Endothelial cell of umbilical vein (primary cell): Measurements from ENCODE around the gene NLGN1. TPM values are rescaled to one million over a fixed set of nuclear protein-coding genes. Genes with fewer than 3 reads are reported as not detected.

Experiments used
- BruUV-seq: library from RNA; stranded (reverse); fragments of 400-500 nt; replicated peaks from 2 replicates; lab custom pipeline; 2021; lab: Mats Ljungman, UMichigan
- CTCF ChIA-PET: fragments of 300-600, 350-600 bp; sonication (Branson Sonifier 250); formaldehyde crosslinking; loops from one replicate; lab custom pipeline; 2021; ENCODE audit warnings: antibody characterized with exemption, inconsistent platforms; lab: Charles Lee
- POLR2A ChIA-PET: fragments of 300-600, 350-600 bp; sonication (Branson Sonifier 250); formaldehyde crosslinking; loops from one replicate; lab custom pipeline; 2021; ENCODE audit warnings: antibody characterized with exemption, inconsistent platforms; lab: Charles Lee
- DNase-seq: peaks from one replicate; pipeline ENCODE4 v3.0.0-alpha.2; 2011; ENCODE audit warnings: low read depth, low spot score
- FAIRE-seq: peaks from 2 replicates; lab custom pipeline; 2011; peaks lifted over from hg19 to GRCh38; lab: Jason Lieb, UNC
- H2AFZ ChIP-seq: 2 replicates; pipeline ENCODE4 v1.6.0; 2012; ENCODE audit warnings: low read depth, low read length, control low read depth, inconsistent platforms
- H3K27ac ChIP-seq: 2 replicates; pipeline ENCODE4 v1.5.1; 2011; ENCODE audit warnings: low read depth, mild to moderate bottlenecking, control low read depth, low read length, moderate library complexity; ENCODE audit not compliant: insufficient read depth
- H3K27me3 ChIP-seq, 2 experiments: 2 replicates each; pipeline versions ENCODE4 v1.6.0 to v1.6.1; 2011; ENCODE audit warnings: low read length in 2 of 2, mixed read lengths in 1 of 2; ENCODE audit not compliant: control insufficient read depth in 2 of 2, insufficient read depth in 2 of 2
- H3K36me3 ChIP-seq, 2 experiments: 2 replicates in 1 of 2; 3 replicates in 1 of 2; pipeline ENCODE4 v1.5.1; 2011; ENCODE audit warnings: low read length in 2 of 2, mild to moderate bottlenecking in 1 of 2, moderate library complexity in 1 of 2; ENCODE audit not compliant: control insufficient read depth in 2 of 2, insufficient read depth in 2 of 2; ENCODE audit errors: extremely low read depth in 1 of 2
- H3K4me1 ChIP-seq: 3 replicates; pipeline ENCODE4 v1.5.1; 2011; ENCODE audit warnings: mild to moderate bottlenecking, low read length; ENCODE audit not compliant: control insufficient read depth, insufficient read depth; ENCODE audit errors: extremely low read depth
- H3K4me2 ChIP-seq: 2 replicates; pipeline ENCODE4 v1.6.1; 2011; ENCODE audit warnings: low read length, control low read depth, mixed read lengths; ENCODE audit not compliant: insufficient read depth
- H3K4me3 ChIP-seq, 3 experiments: fragments of 200-600 bp in 1 of 3; sonication (generic), shearing (Covaris generic) in 1 of 3; replicated peaks in 1 of 3; 2 replicates each; pipeline ENCODE4 v1.5.1; 2011 to 2016; ENCODE audit warnings: control low read depth in 3 of 3, low read length in 3 of 3, mild to moderate bottlenecking in 2 of 3, inconsistent platforms in 1 of 3, low read depth in 1 of 3, moderate library complexity in 1 of 3; ENCODE audit not compliant: insufficient read depth in 1 of 3
- H3K79me2 ChIP-seq: 2 replicates; pipeline ENCODE4 v1.6.0; 2012; ENCODE audit warnings: low read length, inconsistent platforms; ENCODE audit not compliant: control insufficient read depth, insufficient read depth
- H3K9ac ChIP-seq: replicated peaks from 2 replicates; pipeline ENCODE3; 2011; ENCODE audit warnings: low read length, control low read depth; ENCODE audit not compliant: insufficient read depth; ENCODE audit errors: extremely low read depth
- H3K9me1 ChIP-seq: replicated peaks from 3 replicates; pipeline ENCODE4 v1.6.0; 2011; ENCODE audit warnings: mild to moderate bottlenecking, low read length; ENCODE audit not compliant: control insufficient read depth, insufficient read depth; ENCODE audit errors: extremely low read depth
- H3K9me3 ChIP-seq: replicated peaks from 2 replicates; pipeline ENCODE4 v1.5.1; 2012; ENCODE audit warnings: low read length, inconsistent platforms; ENCODE audit not compliant: control insufficient read depth, insufficient read depth
- H4K20me1 ChIP-seq: replicated peaks from 2 replicates; pipeline ENCODE3; 2011; ENCODE audit warnings: mild to moderate bottlenecking, low read length; ENCODE audit not compliant: control insufficient read depth, insufficient read depth; ENCODE audit errors: extremely low read depth
- CTCF ChIP-seq, 2 donors: IDR thresholded peaks; 1 replicate in 1 of 2; 2 replicates in 1 of 2; pipeline ENCODE4 v1.5.1; 2011; ENCODE audit warnings: low read length in 2 of 2, mild to moderate bottlenecking in 2 of 2, moderate library complexity in 2 of 2, control low read depth in 1 of 2, inconsistent platforms in 1 of 2, low read depth in 1 of 2; ENCODE audit not compliant: insufficient read depth in 1 of 2; ENCODE audit errors: extremely low read depth in 1 of 2
- EZH2 ChIP-seq: IDR thresholded peaks from 2 replicates; pipeline ENCODE4 v1.6.1; 2012; ENCODE audit warnings: borderline replicate concordance, low read depth, mild to moderate bottlenecking, moderate library complexity, low read length, inconsistent platforms; ENCODE audit not compliant: severe bottlenecking
- FOS ChIP-seq: IDR thresholded peaks from 2 replicates; pipeline ENCODE4 v1.6.1; 2011; ENCODE audit warnings: mild to moderate bottlenecking, low read length, moderate library complexity, borderline replicate concordance; ENCODE audit not compliant: insufficient read depth
- JUN ChIP-seq: IDR thresholded peaks from 2 replicates; pipeline ENCODE4 v1.6.1; 2011; ENCODE audit warnings: borderline replicate concordance, low read depth; ENCODE audit not compliant: insufficient read length, insufficient read depth
- MAX ChIP-seq: IDR thresholded peaks from 2 replicates; pipeline ENCODE4 v1.6.1; 2011; ENCODE audit not compliant: insufficient read depth, insufficient read length
- MYC ChIP-seq: IDR thresholded peaks from one replicate; pipeline ENCODE4 v1.6.1; 2011; ENCODE audit warnings: mild to moderate bottlenecking, low read depth, low read length
- dilution Hi-C: fragments of 300-500 bp; cut with MboI; formaldehyde crosslinking; loops from one replicate; pipeline ENCODE4 v1.15.0; 2019; ENCODE audit warnings: low sequenced_read_pairs; ENCODE audit not compliant: extremely low pct_ligation_motif_present
- intact Hi-C: fragments of 100-400 bp; cut with micrococcal nuclease; formaldehyde crosslinking; loops from one replicate; pipeline ENCODE4 v1.10.0; 2022
- polyA plus RNA-seq, 4 experiments: library from polyadenylated mRNA; depleted of rRNA in 3 of 4; stranded (reverse) in 3 of 4; unstranded in 1 of 4; fragments of >200 nt; gene quantifications; 2 replicates each; pipeline versions ENCODE4 v1.2.1 to v1.2.3, GENCODE V29; 2011 to 2012; ENCODE audit warnings: missing spikeins in 1 of 4
- total RNA-seq: library from RNA; stranded (reverse); gene quantifications from 2 replicates; pipeline ENCODE4 v1.2.3, GENCODE V29; 2021

The NLGN1 gene
- total and polyA plus RNA-seq, 2 donors (not counting 3 experiments of a cell fraction or from before 2014, with no cell fraction given), result 7.9 to 16.3 TPM

GRCh38 chr3:174122411-174122810 is 724.9 kb downstream of the NLGN1 start:
- Histone ChIP-seq H3K79me2 (no peaks in the 10 kb centered on the region), H3K9me1 (no peaks in the 10 kb centered on the region), H3K27me3 (no peaks in the 10 kb centered on the region), H3K4me2 (no peak overlapping the region), H3K9ac (no peak overlapping the region), H3K4me3 (no peak overlapping the region), H2AFZ (no peak overlapping the region), H3K36me3 (no peaks in the 10 kb centered on the region), H4K20me1 (no peaks in the 10 kb centered on the region), H3K9me3 (no peaks in the 10 kb centered on the region), H3K27ac (no peak overlapping the region), H3K4me1 (peaks cover 4% of the 10 kb centered on the region)
- FAIRE-seq, result no peak
- CTCF ChIA-PET, result no interaction called here
- no peak for DNase-seq
- no TSS peak for BruUV-seq
- TF ChIP-seq JUN, result no peak
- no peak for TF ChIP-seq EZH2
- no peak for TF ChIP-seq FOS
- TF ChIP-seq MAX, result no peak
- no peak for TF ChIP-seq CTCF (IDR thresholded peaks at IDR 0.05; ENCODE audit: extremely low read depth in 1 of 2, insufficient read depth in 1 of 2, low read depth in 1 of 2, low read length in 2 of 2)
- TF ChIP-seq MYC, result no peak
- intact Hi-C loops, result loop anchor here (10.0 kb wide), 1 partner anchor 322 kb away; no protein-coding TSS in a partner anchor
- POLR2A ChIA-PET, result no interaction called here
- dilution Hi-C loops, result no loop called here
